Breast epithelium (tissue), 3 donors: ENCODE data around the gene UBE2G1.

Experiments
- CTCF ChIP-seq, 3 donors: fragments of 450-650 bp; IDR thresholded peaks; one replicate each; pipeline ENCODE4 v1.5.1; 2016 to 2017; ENCODE audit warnings: antibody characterized with exemption in 3 of 3, mild to moderate bottlenecking in 3 of 3, moderate library complexity in 3 of 3
- POLR2A ChIP-seq: fragments of 450-650 bp; IDR thresholded peaks from one replicate; pipeline ENCODE4 v1.6.1; 2016; ENCODE audit warnings: antibody characterized with exemption, mild to moderate bottlenecking, moderate library complexity
- POLR2AphosphoS5 ChIP-seq, 3 donors: sonication (generic); formaldehyde crosslinking; IDR thresholded peaks; one replicate each; pipeline ENCODE4 v1.6.1; 2017; ENCODE audit warnings: antibody characterized with exemption in 3 of 3

GRCh38 chr17:4378626-4379025, 12.2 kb upstream of the UBE2G1 start:
- TF ChIP-seq POLR2AphosphoS5 (IDR thresholded peaks at IDR 0.05) = no peak
- no peak for TF ChIP-seq CTCF (IDR thresholded peaks at IDR 0.05)
- no peak for TF ChIP-seq POLR2A
